Erythroblast (primary cell): Measurements from ENCODE around the gene BBS7.

ENCODE experiments used
- GATA1 ChIP-seq: IDR thresholded peaks from 2 replicates; pipeline ENCODE4 v1.6.1; 2011; ENCODE audit warnings: low read depth, mild to moderate bottlenecking, control low read depth, low read length, moderate library complexity
- POLR2A ChIP-seq: IDR thresholded peaks from 2 replicates; pipeline ENCODE4 v1.6.1; 2011; ENCODE audit warnings: mild to moderate bottlenecking, low read length

GRCh38 chr4:121784975-121785374 is 85.3 kb downstream of the BBS7 start:
- no peak for TF ChIP-seq POLR2A
- no peak for TF ChIP-seq GATA1
